GM12878 (cell line): ENCODE results near the gene CTRB2. TPM values are rescaled to one million over a fixed set of nuclear protein-coding genes. Genes with fewer than 3 reads are reported as not detected.
A peak's percentile ranks its signal among the peaks of the same experiment; 100 is the strongest.

Experiments
- ASH2L ChIP-seq: fragments of 300-600, 200-600 bp; sonication (generic); IDR thresholded peaks from 2 replicates; pipeline ENCODE4 v1.6.1; 2017; ENCODE audit warnings: low read depth, mild to moderate bottlenecking, borderline replicate concordance
- BCL11A ChIP-seq: IDR thresholded peaks from 2 replicates; pipeline ENCODE4 v1.6.1; 2011; ENCODE audit warnings: low read depth, low read length
- BHLHE40 ChIP-seq, 2 experiments: fragments of 450-650 bp in 1 of 2; IDR thresholded peaks; 2 replicates each; pipeline ENCODE4 v1.6.1; 2011 to 2017; ENCODE audit warnings: low read depth in 2 of 2, borderline replicate concordance in 1 of 2, improper control_type of control experiment in 1 of 2, low read length in 1 of 2, mild to moderate bottlenecking in 1 of 2
- CBFB ChIP-seq: IDR thresholded peaks from 2 replicates; pipeline ENCODE4 v1.6.1; 2016; ENCODE audit warnings: antibody characterized with exemption, low read depth
- CEBPB ChIP-seq, 2 experiments: fragments of 150-350 bp in 1 of 2; IDR thresholded peaks; 2 replicates each; pipeline ENCODE4 v1.6.1; 2012 to 2014; ENCODE audit warnings: low read depth in 2 of 2, low read length in 2 of 2, borderline replicate concordance in 1 of 2, inconsistent platforms in 1 of 2
- CREM ChIP-seq: IDR thresholded peaks from 2 replicates; pipeline ENCODE4 v1.6.1; 2014; ENCODE audit warnings: antibody characterized with exemption, low read depth
- ETV6 ChIP-seq, 2 experiments: fragments of 450-650 bp in 1 of 2; IDR thresholded peaks in 1 of 2; conservative IDR thresholded peaks in 1 of 2; 2 replicates each; pipeline ENCODE4 v1.6.1; 2014; ENCODE audit warnings: antibody characterized with exemption in 1 of 2, borderline replicate concordance in 1 of 2, low read depth in 1 of 2, mild to moderate bottlenecking in 1 of 2, moderate library complexity in 1 of 2
- IRF4 ChIP-seq: IDR thresholded peaks from 2 replicates; pipeline ENCODE4 v1.6.1; 2011; ENCODE audit warnings: low read depth, low read length
- JUNB ChIP-seq: IDR thresholded peaks from 2 replicates; pipeline ENCODE4 v1.6.1; 2016; ENCODE audit warnings: antibody characterized with exemption, mild to moderate bottlenecking
- MTA3 ChIP-seq: IDR thresholded peaks from 2 replicates; pipeline ENCODE4 v1.6.1; 2012; ENCODE audit warnings: low read length, inconsistent platforms, borderline replicate concordance
- MYB ChIP-seq: fragments of 150-350 bp; IDR thresholded peaks from 2 replicates; pipeline ENCODE4 v1.6.1; 2014; ENCODE audit warnings: mild to moderate bottlenecking, low read depth, low read length, borderline replicate concordance
- NBN ChIP-seq: fragments of 450-650 bp; IDR thresholded peaks from 2 replicates; pipeline ENCODE4 v1.6.1; 2016
- NR2C1 ChIP-seq: fragments of 450-650 bp; IDR thresholded peaks from 2 replicates; pipeline ENCODE4 v1.6.1; 2017; ENCODE audit warnings: antibody characterized with exemption, mild to moderate bottlenecking, moderate library complexity
- RUNX3 ChIP-seq: IDR thresholded peaks from 2 replicates; pipeline ENCODE4 v1.6.1; 2012; ENCODE audit warnings: low read length, inconsistent platforms
- SREBF1 ChIP-seq: IDR thresholded peaks from 2 replicates; pipeline ENCODE4 v1.6.1; 2012; ENCODE audit warnings: mild to moderate bottlenecking, low read length
- TCF12 ChIP-seq: IDR thresholded peaks from 2 replicates; pipeline ENCODE4 v1.6.1; 2011; ENCODE audit warnings: low read depth, mild to moderate bottlenecking, low read length
- TCF3 ChIP-seq: IDR thresholded peaks from 2 replicates; pipeline ENCODE4 v1.6.1; 2012; ENCODE audit warnings: low read depth, mild to moderate bottlenecking, low read length, borderline replicate concordance; ENCODE audit not compliant: insufficient read depth
- ZNF24 ChIP-seq: fragments of 450-650 bp; IDR thresholded peaks from 2 replicates; pipeline ENCODE4 v1.6.1; 2017; ENCODE audit warnings: antibody characterized with exemption, mild to moderate bottlenecking
- polyA plus RNA-seq, 11 experiments: library from polyadenylated mRNA; depleted of rRNA in 4 of 11; unstranded in 6 of 11; stranded (reverse) in 5 of 11; fragments of >200 nt; fragmentation: Nextera tagmentation in 4 of 11; fragmentation: Illumina TruSeq in 1 of 11; extraction: Ambion mirVana in 4 of 11; extraction: Trizol in 1 of 11; gene quantifications; 1 replicate in 1 of 11; 2 replicates in 10 of 11; pipeline versions ENCODE4 v1.2.1 to v1.2.3, GENCODE V29; 2011 to 2016; ENCODE audit warnings: inconsistent platforms in 2 of 11, missing spikeins in 2 of 11, low read depth in 1 of 11
- total RNA-seq, 4 experiments: library from RNA; depleted of rRNA in 3 of 4; stranded (reverse); fragments of >200 nt in 3 of 4; fragmentation: Illumina TruSeq in 1 of 4; extraction: Trizol in 1 of 4; gene quantifications; 2 replicates each; pipeline versions ENCODE4 v1.2.1 to v1.2.3, GENCODE V29; 2013 to 2021
- TF ChIP-seq, protein P1 (sequence below): fragments of 450-650 bp; IDR thresholded peaks from 2 replicates; pipeline ENCODE4 v1.6.1; 2017; ENCODE audit warnings: mild to moderate bottlenecking, moderate library complexity

Gene CTRB2
- total and polyA plus RNA-seq, 10 of the 15 experiments (the other 5 are each of a cell fraction or from before 2014, with no cell fraction given), result 9.4 TPM; not detected in 9

- TF ChIP-seq CBFB, result peak; percentile 16; the same call in 1 of the 2 replicates
- TF ChIP-seq ASH2L, result no peak
- no peak for TF ChIP-seq NR2C1
- no peak for TF ChIP-seq SREBF1
- no peak for TF ChIP-seq MYB
- peak; percentile 60 to 75; a peak in 3 of 4 replicates for TF ChIP-seq BHLHE40 (IDR thresholded peaks at IDR 0.05; ENCODE audit: borderline replicate concordance in 1 of 2, low read depth in 2 of 2, low read length in 1 of 2)
- no peak for TF ChIP-seq ZNF24
- TF ChIP-seq TCF3, result peak; percentile 95
- peak; percentile 71 for TF ChIP-seq JUNB
- no peak for TF ChIP-seq NBN
- peak; percentile 40; the same call in 1 of the 2 replicates for TF ChIP-seq BCL11A
- no peak; the same call in 1 of the 2 replicates for TF ChIP-seq CREM
- peak in 1 of 2 experiments; percentile 64; a peak in 2 of 4 replicates for TF ChIP-seq ETV6 (conservative IDR thresholded peaks at IDR 0.05 in 1 of 2, IDR thresholded peaks at IDR 0.05 in 1 of 2; ENCODE audit: borderline replicate concordance in 1 of 2, low read depth in 1 of 2)
- peak; percentile 68; the same call in 1 of the 2 replicates for TF ChIP-seq MTA3
- TF ChIP-seq IRF4, result peak; percentile 70
- peak; percentile 80 for TF ChIP-seq RUNX3
- TF ChIP-seq, protein P1, sequence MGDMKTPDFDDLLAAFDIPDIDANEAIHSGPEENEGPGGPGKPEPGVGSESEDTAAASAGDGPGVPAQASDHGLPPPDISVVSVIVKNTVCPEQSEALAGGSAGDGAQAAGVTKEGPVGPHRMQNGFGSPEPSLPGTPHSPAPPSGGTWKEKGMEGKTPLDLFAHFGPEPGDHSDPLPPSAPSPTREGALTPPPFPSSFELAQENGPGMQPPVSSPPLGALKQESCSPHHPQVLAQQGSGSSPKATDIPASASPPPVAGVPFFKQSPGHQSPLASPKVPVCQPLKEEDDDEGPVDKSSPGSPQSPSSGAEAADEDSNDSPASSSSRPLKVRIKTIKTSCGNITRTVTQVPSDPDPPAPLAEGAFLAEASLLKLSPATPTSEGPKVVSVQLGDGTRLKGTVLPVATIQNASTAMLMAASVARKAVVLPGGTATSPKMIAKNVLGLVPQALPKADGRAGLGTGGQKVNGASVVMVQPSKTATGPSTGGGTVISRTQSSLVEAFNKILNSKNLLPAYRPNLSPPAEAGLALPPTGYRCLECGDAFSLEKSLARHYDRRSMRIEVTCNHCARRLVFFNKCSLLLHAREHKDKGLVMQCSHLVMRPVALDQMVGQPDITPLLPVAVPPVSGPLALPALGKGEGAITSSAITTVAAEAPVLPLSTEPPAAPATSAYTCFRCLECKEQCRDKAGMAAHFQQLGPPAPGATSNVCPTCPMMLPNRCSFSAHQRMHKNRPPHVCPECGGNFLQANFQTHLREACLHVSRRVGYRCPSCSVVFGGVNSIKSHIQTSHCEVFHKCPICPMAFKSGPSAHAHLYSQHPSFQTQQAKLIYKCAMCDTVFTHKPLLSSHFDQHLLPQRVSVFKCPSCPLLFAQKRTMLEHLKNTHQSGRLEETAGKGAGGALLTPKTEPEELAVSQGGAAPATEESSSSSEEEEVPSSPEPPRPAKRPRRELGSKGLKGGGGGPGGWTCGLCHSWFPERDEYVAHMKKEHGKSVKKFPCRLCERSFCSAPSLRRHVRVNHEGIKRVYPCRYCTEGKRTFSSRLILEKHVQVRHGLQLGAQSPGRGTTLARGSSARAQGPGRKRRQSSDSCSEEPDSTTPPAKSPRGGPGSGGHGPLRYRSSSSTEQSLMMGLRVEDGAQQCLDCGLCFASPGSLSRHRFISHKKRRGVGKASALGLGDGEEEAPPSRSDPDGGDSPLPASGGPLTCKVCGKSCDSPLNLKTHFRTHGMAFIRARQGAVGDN, result no peak
- TF ChIP-seq TCF12, result peak; percentile 95
- TF ChIP-seq CEBPB (IDR thresholded peaks at IDR 0.05; ENCODE audit: borderline replicate concordance in 1 of 2, low read depth in 2 of 2, low read length in 2 of 2), result no peak
Observed at GRCh38 chr16:75218256-75219076, 11.5 kb upstream of the CTRB2 start, which contains the start of gene CTRB1 (continued).
